ENCODE measurements around the gene HDAC6. TPM values are rescaled to one million over a fixed set of nuclear protein-coding genes. Genes with fewer than 3 reads are reported as not detected.

Gene HDAC6
- polyA plus RNA-seq, 1 donor from 2014 or later = 20.1 TPM

- H3K9me3 Mint-ChIP-seq = no peaks in the 10 kb centered on the region
- H3K4me3 Mint-ChIP-seq = no peak overlapping the region
- H3K27ac Mint-ChIP-seq = no peak overlapping the region
- H3K36me3 Mint-ChIP-seq = no peaks in the 10 kb centered on the region
- H3K4me1 Mint-ChIP-seq = peaks cover 0 to 3% (median 1%) of the 10 kb centered on the region in 3 donors
- peaks cover 14% of the 10 kb centered on the region for H3K27me3 Mint-ChIP-seq
Observed at GRCh38 chrX:48785540-48786214, 16.2 kb upstream of the HDAC6 start.

- Mint-ChIP-seq H3K27ac (peak within 1 kb of the TSS in 1 of 3 donors; percentile 83), H3K27me3 (peaks cover 14% of the 10 kb centered on the region), H3K4me1 (peaks cover 0 to 3% (median 1%) of the 10 kb centered on the region in 3 donors), H3K36me3 (no peaks in the 10 kb centered on the region), H3K4me3 (no peak within 1 kb of the TSS), H3K9me3 (no peaks in the 10 kb centered on the region)
Observed at GRCh38 chrX:48786341-48786800, 15.5 kb upstream of the HDAC6 start, which contains the start of gene GATA1. Gene GATA1, plus strand, starts transcription at chrX:48786590. Its CDS starts 4,520 bp downstream, at chrX:48791110.

GRCh38 chrX:48786825-48787504 lies 14.9 kb upstream of the HDAC6 start:
- H3K27me3 Mint-ChIP-seq = peaks cover 14% of the 10 kb centered on the region
- H3K4me3 Mint-ChIP-seq = no peak overlapping the region
- H3K4me1 Mint-ChIP-seq = peaks cover 0 to 3% (median 1%) of the 10 kb centered on the region in 3 donors
- H3K27ac Mint-ChIP-seq = peak overlapping the region in 1 of 3 donors; percentile 83
- H3K9me3 Mint-ChIP-seq = no peaks in the 10 kb centered on the region
- H3K36me3 Mint-ChIP-seq = no peaks in the 10 kb centered on the region

GRCh38 chrX:48787505-48788443 lies 14.1 kb upstream of the HDAC6 start:
- Mint-ChIP-seq H3K4me3 (no peak overlapping the region), H3K9me3 (no peaks in the 10 kb centered on the region), H3K36me3 (no peaks in the 10 kb centered on the region), H3K4me1 (peaks cover 0 to 3% (median 1%) of the 10 kb centered on the region in 3 donors), H3K27ac (peak overlapping the region in 2 of 3 donors; percentile 34 to 83), H3K27me3 (peaks cover 14% of the 10 kb centered on the region)

- H3K27me3 Mint-ChIP-seq = peaks cover 14% of the 10 kb centered on the region
- peak overlapping the region in 1 of 4 donors; percentile 59 for H3K4me3 Mint-ChIP-seq
- no peaks in the 10 kb centered on the region for H3K9me3 Mint-ChIP-seq
- H3K36me3 Mint-ChIP-seq = no peaks in the 10 kb centered on the region
- peak overlapping the region in 1 of 3 donors; percentile 46 for H3K27ac Mint-ChIP-seq
- peaks cover 0 to 3% (median 1%) of the 10 kb centered on the region in 3 donors for H3K4me1 Mint-ChIP-seq
Observed at GRCh38 chrX:48789366-48790220, 12.3 kb upstream of the HDAC6 start.

- H3K9me3 Mint-ChIP-seq = no peaks in the 10 kb centered on the region
- no peak overlapping the region for H3K27ac Mint-ChIP-seq
- H3K27me3 Mint-ChIP-seq = peaks cover 13% of the 10 kb centered on the region
- peaks cover 0 to 3% (median 1%) of the 10 kb centered on the region in 3 donors for H3K4me1 Mint-ChIP-seq
- no peak overlapping the region for H3K4me3 Mint-ChIP-seq
- no peaks in the 10 kb centered on the region for H3K36me3 Mint-ChIP-seq
Observed at GRCh38 chrX:48790477-48790876, 11.4 kb upstream of the HDAC6 start.

- H3K27ac Mint-ChIP-seq = no peak overlapping the region
Observed at GRCh38 chrX:48791063-48791820, 10.6 kb upstream of the HDAC6 start.

GRCh38 chrX:48792219-48792618 lies 9.6 kb upstream of the HDAC6 start:
- Mint-ChIP-seq H3K4me1 (peaks cover 0 to 3% (median 1%) of the 10 kb centered on the region in 3 donors), H3K4me3 (no peak overlapping the region), H3K36me3 (no peaks in the 10 kb centered on the region), H3K27me3 (peaks cover 7% of the 10 kb centered on the region), H3K9me3 (no peaks in the 10 kb centered on the region), H3K27ac (peak overlapping the region in 1 of 3 donors; percentile 13)

More at GRCh38 chrX:48791063-48791820, 10.6 kb upstream of the HDAC6 start:
- Mint-ChIP-seq H3K27me3 (peaks cover 11% of the 10 kb centered on the region), H3K36me3 (no peaks in the 10 kb centered on the region), H3K9me3 (no peaks in the 10 kb centered on the region), H3K4me3 (no peak overlapping the region), H3K4me1 (peaks cover 0 to 3% (median 1%) of the 10 kb centered on the region in 3 donors)

GRCh38 chrX:48793935-48794334 lies 7.9 kb upstream of the HDAC6 start:
- peaks cover 2% of the 10 kb centered on the region for H3K27me3 Mint-ChIP-seq
- peaks cover 0 to 1% (median 0%) of the 10 kb centered on the region in 3 donors for H3K4me1 Mint-ChIP-seq
- peak overlapping the region in 1 of 3 donors; percentile 6 for H3K27ac Mint-ChIP-seq
- no peaks in the 10 kb centered on the region for H3K36me3 Mint-ChIP-seq
- H3K4me3 Mint-ChIP-seq = peak overlapping the region in 1 of 4 donors; percentile 4
- no peaks in the 10 kb centered on the region for H3K9me3 Mint-ChIP-seq

GRCh38 chrX:48794340-48794910 lies 7.4 kb upstream of the HDAC6 start:
- Mint-ChIP-seq H3K36me3 (no peaks in the 10 kb centered on the region), H3K4me1 (no peaks in the 10 kb centered on the region), H3K27ac (peak overlapping the region in 1 of 3 donors; percentile 6), H3K9me3 (no peaks in the 10 kb centered on the region), H3K27me3 (peaks cover 2% of the 10 kb centered on the region), H3K4me3 (peak overlapping the region in 1 of 4 donors; percentile 4)

GRCh38 chrX:48794911-48795515 lies 6.9 kb upstream of the HDAC6 start:
- Mint-ChIP-seq H3K27ac (no peak overlapping the region), H3K9me3 (no peaks in the 10 kb centered on the region), H3K27me3 (no peaks in the 10 kb centered on the region), H3K4me3 (no peak overlapping the region), H3K36me3 (no peaks in the 10 kb centered on the region), H3K4me1 (no peaks in the 10 kb centered on the region)

GRCh38 chrX:48798318-48798717 lies 3.5 kb upstream of the HDAC6 start:
- no peak overlapping the region for H3K27ac Mint-ChIP-seq
- H3K9me3 Mint-ChIP-seq = no peaks in the 10 kb centered on the region
- H3K4me3 Mint-ChIP-seq = peak overlapping the region in 1 of 4 donors; percentile 29
- peaks cover 0 to 10% (median 6%) of the 10 kb centered on the region in 3 donors for H3K4me1 Mint-ChIP-seq
- peaks cover 4% of the 10 kb centered on the region for H3K36me3 Mint-ChIP-seq
- H3K27me3 Mint-ChIP-seq = no peaks in the 10 kb centered on the region
